Measurements from ENCODE around the gene VWA3B. TPM values are rescaled to one million over a fixed set of nuclear protein-coding genes. Genes with fewer than 3 reads are reported as not detected.
A peak's percentile ranks its signal among the peaks of the same experiment; 100 is the strongest.

Gene VWA3B
- total RNA-seq, 1 donor: not detected

DNA sequence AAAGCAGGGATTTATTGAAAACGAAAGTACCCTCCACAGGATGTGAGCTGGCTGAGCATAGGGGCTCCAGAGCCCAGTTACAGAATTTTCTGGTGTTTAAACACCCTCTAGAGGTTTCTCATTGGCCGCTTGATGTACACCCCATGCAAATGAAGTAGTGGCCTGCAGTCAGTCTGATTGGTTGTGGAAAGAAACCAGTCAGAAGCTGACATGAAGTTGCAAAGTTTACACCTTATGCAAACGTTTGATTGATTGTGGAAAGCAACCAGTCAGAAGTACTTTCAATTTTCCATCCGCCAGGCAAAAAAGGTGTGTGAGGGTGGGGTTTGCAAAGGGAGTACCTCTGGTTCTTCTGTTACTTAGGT lies 62.3 kb downstream of the VWA3B start:
- H4K20me1 ChIP-seq (ENCODE audit: insufficient read depth, low read length): no peaks in the 10 kb centered on the region
- H2AFZ ChIP-seq (ENCODE audit: low read length): peak overlapping the region; percentile 84
- H3K9me3 ChIP-seq (ENCODE audit: low read depth, low read length): no peaks in the 10 kb centered on the region
- peaks cover 2% of the 10 kb centered on the region for H3K27me3 ChIP-seq (ENCODE audit: insufficient read depth, low read length)
- no peaks in the 10 kb centered on the region for H3K36me3 ChIP-seq (ENCODE audit: insufficient read depth, low read length)
- no peak for TF ChIP-seq CTCF (IDR thresholded peaks at IDR 0.05; ENCODE audit: extremely low read depth, low read depth, low read length)
- peak overlapping the region; percentile 70 for H3K4me3 ChIP-seq (ENCODE audit: insufficient read depth, low read length)
- peak overlapping the region; percentile 82 for H3K4me2 ChIP-seq (ENCODE audit: insufficient read depth, low read length)
- peak overlapping the region; percentile 17 for H3K27ac ChIP-seq (ENCODE audit: low read depth, low read length)
- H3K4me1 ChIP-seq (ENCODE audit: insufficient read depth, low read length): no peaks in the 10 kb centered on the region
- peak; percentile 91 for DNase-seq (ENCODE audit: insufficient read length, low spot score, missing footprints)
- H3K79me2 ChIP-seq (ENCODE audit: insufficient read depth, low read length): no peaks in the 10 kb centered on the region

DNA sequence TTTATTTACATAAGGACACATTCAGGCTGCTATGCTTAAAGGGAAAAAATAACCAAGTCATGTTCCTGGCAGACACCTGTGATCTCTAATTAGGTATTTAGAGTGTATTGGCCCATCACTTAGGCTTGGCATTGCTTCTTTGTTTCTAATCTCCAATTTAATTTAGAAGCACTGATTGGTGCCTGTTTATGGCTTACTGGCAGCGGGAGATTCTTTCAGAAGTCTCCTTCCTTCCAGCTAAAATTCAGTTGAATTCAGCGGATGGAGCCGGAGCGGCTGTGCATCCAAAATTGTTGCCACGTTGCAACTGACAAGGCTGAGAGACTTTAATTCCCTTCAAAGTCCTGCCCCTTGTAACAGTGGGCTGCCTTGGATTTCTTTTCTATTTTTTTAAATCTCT lies 66.5 kb downstream of the VWA3B start:
- Histone ChIP-seq H3K4me2 (ENCODE audit: insufficient read depth, low read length) (no peak overlapping the region), H3K36me3 (ENCODE audit: insufficient read depth, low read length) (no peaks in the 10 kb centered on the region), H3K4me3 (ENCODE audit: insufficient read depth, low read length) (no peak overlapping the region), H4K20me1 (ENCODE audit: insufficient read depth, low read length) (no peaks in the 10 kb centered on the region), H3K27ac (ENCODE audit: low read depth, low read length) (no peak overlapping the region), H3K79me2 (ENCODE audit: insufficient read depth, low read length) (no peaks in the 10 kb centered on the region), H3K9me3 (ENCODE audit: low read depth, low read length) (no peaks in the 10 kb centered on the region), H2AFZ (ENCODE audit: low read length) (no peak overlapping the region), H3K27me3 (ENCODE audit: insufficient read depth, low read length) (peaks cover 7% of the 10 kb centered on the region), H3K4me1 (ENCODE audit: insufficient read depth, low read length) (no peaks in the 10 kb centered on the region)
- DNase-seq (ENCODE audit: insufficient read length, low spot score, missing footprints): no peak
- TF ChIP-seq CTCF (IDR thresholded peaks at IDR 0.05; ENCODE audit: extremely low read depth, low read depth, low read length): no peak

- Histone ChIP-seq H3K4me3 (ENCODE audit: insufficient read depth, low read length) (no peak overlapping the region), H2AFZ (ENCODE audit: low read length) (no peak overlapping the region), H3K79me2 (ENCODE audit: insufficient read depth, low read length) (no peaks in the 10 kb centered on the region), H3K4me1 (ENCODE audit: insufficient read depth, low read length) (peaks cover under 1% of the 10 kb centered on the region), H4K20me1 (ENCODE audit: insufficient read depth, low read length) (no peaks in the 10 kb centered on the region), H3K9me3 (ENCODE audit: low read depth, low read length) (no peaks in the 10 kb centered on the region), H3K36me3 (ENCODE audit: insufficient read depth, low read length) (no peaks in the 10 kb centered on the region), H3K27me3 (ENCODE audit: insufficient read depth, low read length) (peaks cover 7% of the 10 kb centered on the region), H3K27ac (ENCODE audit: low read depth, low read length) (no peak overlapping the region), H3K4me2 (ENCODE audit: insufficient read depth, low read length) (no peak overlapping the region)
- DNase-seq (ENCODE audit: insufficient read length, low spot score, missing footprints): no peak
- no peak for TF ChIP-seq CTCF (IDR thresholded peaks at IDR 0.05; ENCODE audit: extremely low read depth, low read depth, low read length)
These were observed 68.3 kb downstream of the VWA3B start for GRCh38 chr2:98155291-98155690.

- H3K36me3 ChIP-seq (ENCODE audit: insufficient read depth, low read length): no peaks in the 10 kb centered on the region
- H2AFZ ChIP-seq (ENCODE audit: low read length): no peak overlapping the region
- H3K79me2 ChIP-seq (ENCODE audit: insufficient read depth, low read length): no peaks in the 10 kb centered on the region
- peaks cover 7% of the 10 kb centered on the region for H3K27me3 ChIP-seq (ENCODE audit: insufficient read depth, low read length)
- no peak overlapping the region for H3K27ac ChIP-seq (ENCODE audit: low read depth, low read length)
- H3K4me2 ChIP-seq (ENCODE audit: insufficient read depth, low read length): no peak overlapping the region
- H3K9me3 ChIP-seq (ENCODE audit: low read depth, low read length): no peaks in the 10 kb centered on the region
- H3K4me1 ChIP-seq (ENCODE audit: insufficient read depth, low read length): peaks cover 5% of the 10 kb centered on the region
- no peak for DNase-seq (ENCODE audit: insufficient read length, low spot score, missing footprints)
- no peak overlapping the region for H3K4me3 ChIP-seq (ENCODE audit: insufficient read depth, low read length)
- H4K20me1 ChIP-seq (ENCODE audit: insufficient read depth, low read length): no peaks in the 10 kb centered on the region
- TF ChIP-seq CTCF (IDR thresholded peaks at IDR 0.05; ENCODE audit: extremely low read depth, low read depth, low read length): no peak
These were observed 68.7 kb downstream of the VWA3B start for GRCh38 chr2:98155716-98156115.
